RCC 7860 (cell line): ENCODE measurements around the gene SORT1.
"Not testable (repeated sequence)": the region's sequence is repeated elsewhere in the genome, so short reads cannot be mapped to it uniquely, and the experiment has no call there.

Experiments used
- DNase-seq: peaks from one replicate; pipeline ENCODE4 v3.0.0-alpha.2; 2015; ENCODE audit warnings: low spot score
- FAIRE-seq: peaks from 2 replicates; lab custom pipeline; 2012; peaks lifted over from hg19 to GRCh38; lab: Jason Lieb, UNC

SORT1 gene

GRCh38 chr1:109350182-109350581 is 47.5 kb downstream of the SORT1 start:
- no peak for FAIRE-seq
- no peak for DNase-seq

GRCh38 chr1:109347511-109347910 is 50.2 kb downstream of the SORT1 start:
- FAIRE-seq (no peak), DNase-seq (no peak)

- FAIRE-seq (no peak), DNase-seq (no peak)
Observed at GRCh38 chr1:109341944-109342930, 55.5 kb downstream of the SORT1 start.

- FAIRE-seq (no peak), DNase-seq (no peak)
Observed at GRCh38 chr1:109338608-109339007, 59.1 kb downstream of the SORT1 start.

- DNase-seq (no peak), FAIRE-seq (no peak)
Observed at GRCh38 chr1:109338091-109338490, 59.6 kb downstream of the SORT1 start.

GRCh38 chr1:109335091-109335490 is 62.6 kb downstream of the SORT1 start:
- FAIRE-seq: no peak
- DNase-seq: no peak

GRCh38 chr1:109331113-109331512 is 66.6 kb downstream of the SORT1 start:
- DNase-seq: no peak
- no peak for FAIRE-seq

- no peak for DNase-seq
Observed at GRCh38 chr1:109327285-109327684, 70.4 kb downstream of the SORT1 start.

GRCh38 chr1:109322974-109323373 is 74.7 kb downstream of the SORT1 start:
- FAIRE-seq (no peak), DNase-seq (no peak)

More at GRCh38 chr1:109327285-109327684, 70.4 kb downstream of the SORT1 start:
- no peak for FAIRE-seq

GRCh38 chr1:109319114-109319513 is 78.6 kb downstream of the SORT1 start:
- FAIRE-seq (no peak), DNase-seq (no peak)

GRCh38 chr1:109316506-109316905 is 81.2 kb downstream of the SORT1 start:
- no peak for FAIRE-seq

GRCh38 chr1:109315288-109315687 is 82.4 kb downstream of the SORT1 start:
- FAIRE-seq (no peak), DNase-seq (no peak)

More at GRCh38 chr1:109316506-109316905, 81.2 kb downstream of the SORT1 start:
- DNase-seq: no peak

GRCh38 chr1:109314795-109315194 is 82.9 kb downstream of the SORT1 start:
- FAIRE-seq: no peak
- DNase-seq: no peak

- no peak for DNase-seq
- no peak for FAIRE-seq
Observed at GRCh38 chr1:109312978-109313775, 84.5 kb downstream of the SORT1 start.

- FAIRE-seq (no peak), DNase-seq (no peak)
Observed at GRCh38 chr1:109312246-109312645, 85.5 kb downstream of the SORT1 start.

- FAIRE-seq (no peak), DNase-seq (no peak)
Observed at GRCh38 chr1:109309347-109309746, 88.4 kb downstream of the SORT1 start.

GRCh38 chr1:109307274-109308021 is 90.3 kb downstream of the SORT1 start:
- DNase-seq (no peak), FAIRE-seq (no peak)

- no peak for FAIRE-seq
Observed at GRCh38 chr1:109306832-109307273, 90.9 kb downstream of the SORT1 start, which contains the start of gene MYBPHL. MYBPHL (minus strand) TSS chr1:109307011; CDS start chr1:109306991, 20 bp downstream.

GRCh38 chr1:109305991-109306390 is 91.7 kb downstream of the SORT1 start:
- DNase-seq, FAIRE-seq: not testable (repeated sequence)

More at GRCh38 chr1:109306832-109307273, 90.9 kb downstream of the SORT1 start, which contains the start of gene MYBPHL:
- no peak for DNase-seq

GRCh38 chr1:109304226-109304920 is 93.3 kb downstream of the SORT1 start:
- FAIRE-seq: no peak
- no peak for DNase-seq
